ENCODE results near the gene ARHGAP18. TPM values are rescaled to one million over a fixed set of nuclear protein-coding genes. Genes with fewer than 3 reads are reported as not detected.

The ARHGAP18 gene
- total RNA-seq, 6 experiments from 2014 or later = 70.8 to 81.2 (median 76.0) TPM

- Mint-ChIP-seq H3K4me3 (no peak overlapping the region), H3K27ac (no peak overlapping the region), H3K36me3 (ENCODE audit: low read depth) (peaks cover 42% of the 10 kb centered on the region), H3K27me3 (ENCODE audit: insufficient read depth) (peaks cover 2% of the 10 kb centered on the region), H3K9me3 (no peaks in the 10 kb centered on the region), H3K4me1 (ENCODE audit: low read depth) (peaks cover 27% of the 10 kb centered on the region)
- no peak for DNase-seq
- no peak for TF ChIP-seq CTCF (IDR thresholded peaks at IDR 0.05)
Observed at GRCh38 chr6:129630596-129630995, 79.4 kb downstream of the ARHGAP18 start.

- peaks cover 14% of the 10 kb centered on the region for H3K4me1 Mint-ChIP-seq (ENCODE audit: low read depth)
- no peak for TF ChIP-seq CTCF (IDR thresholded peaks at IDR 0.05)
- no peaks in the 10 kb centered on the region for H3K9me3 Mint-ChIP-seq
- H3K36me3 Mint-ChIP-seq (ENCODE audit: low read depth) = peaks cover 28% of the 10 kb centered on the region
- DNase-seq = no peak
- no peak overlapping the region for H3K4me3 Mint-ChIP-seq
- peaks cover under 1% of the 10 kb centered on the region for H3K27me3 Mint-ChIP-seq (ENCODE audit: insufficient read depth)
- no peak overlapping the region for H3K27ac Mint-ChIP-seq
Observed at GRCh38 chr6:129628101-129628815, 81.7 kb downstream of the ARHGAP18 start.

- no peak for DNase-seq
- H3K27me3 Mint-ChIP-seq (ENCODE audit: insufficient read depth) = peaks cover 3% of the 10 kb centered on the region; the same call in 1 of the 2 replicates
- H3K9me3 Mint-ChIP-seq = no peaks in the 10 kb centered on the region
- H3K27ac Mint-ChIP-seq = no peak overlapping the region
- peaks cover 17% of the 10 kb centered on the region for H3K4me1 Mint-ChIP-seq (ENCODE audit: low read depth)
- TF ChIP-seq CTCF (IDR thresholded peaks at IDR 0.05) = no peak
- H3K4me3 Mint-ChIP-seq = no peak overlapping the region
- peaks cover 36% of the 10 kb centered on the region for H3K36me3 Mint-ChIP-seq (ENCODE audit: low read depth)
Observed at GRCh38 chr6:129624488-129624887, 85.5 kb downstream of the ARHGAP18 start.

GRCh38 chr6:129623008-129623732 is 86.8 kb downstream of the ARHGAP18 start:
- Mint-ChIP-seq H3K27me3 (ENCODE audit: insufficient read depth) (peaks cover 6% of the 10 kb centered on the region), H3K27ac (peak overlapping the region; percentile 2; the same call in 1 of the 2 replicates), H3K4me3 (no peak overlapping the region), H3K9me3 (peaks cover 8% of the 10 kb centered on the region), H3K36me3 (ENCODE audit: low read depth) (peaks cover 36% of the 10 kb centered on the region), H3K4me1 (ENCODE audit: low read depth) (peaks cover 27% of the 10 kb centered on the region)
- no peak for TF ChIP-seq CTCF (IDR thresholded peaks at IDR 0.05)
- no peak for DNase-seq

- Mint-ChIP-seq H3K36me3 (ENCODE audit: low read depth) (peaks cover 39% of the 10 kb centered on the region), H3K9me3 (peaks cover 8% of the 10 kb centered on the region), H3K4me1 (ENCODE audit: low read depth) (peaks cover 42% of the 10 kb centered on the region), H3K27me3 (ENCODE audit: insufficient read depth) (peaks cover 6% of the 10 kb centered on the region), H3K4me3 (no peak overlapping the region), H3K27ac (no peak overlapping the region)
- no peak for DNase-seq
- peak; percentile 76 for TF ChIP-seq CTCF (IDR thresholded peaks at IDR 0.05)
Observed at GRCh38 chr6:129621252-129621651, 88.7 kb downstream of the ARHGAP18 start.
